ENCODE measurements around the gene EFCAB7. TPM values are rescaled to one million over a fixed set of nuclear protein-coding genes. Genes with fewer than 3 reads are reported as not detected.

EFCAB7 gene
- total RNA-seq, 2 experiments from 2014 or later, result 5.7 to 8.9 TPM

DNA sequence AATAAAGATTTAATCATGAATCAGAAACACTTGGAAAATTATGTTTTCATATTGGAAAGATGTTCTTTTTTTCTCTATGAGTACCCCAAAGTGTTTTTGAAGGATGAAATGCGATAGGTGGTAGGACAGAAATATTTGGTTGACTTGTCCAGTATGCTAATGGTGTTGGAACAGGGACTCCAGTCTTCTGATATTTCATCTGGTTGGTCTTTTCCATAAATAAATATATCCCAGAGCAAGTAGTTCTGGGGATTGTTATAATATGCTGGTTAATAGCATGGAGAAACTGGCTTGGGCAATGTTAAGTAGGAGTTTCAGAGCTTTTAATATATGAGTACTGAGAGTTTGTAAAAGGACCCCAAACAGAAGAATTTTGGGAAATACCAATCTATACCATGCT, 78.6 kb downstream of the EFCAB7 start:
- CTCF ChIA-PET, result no interaction called here

DNA sequence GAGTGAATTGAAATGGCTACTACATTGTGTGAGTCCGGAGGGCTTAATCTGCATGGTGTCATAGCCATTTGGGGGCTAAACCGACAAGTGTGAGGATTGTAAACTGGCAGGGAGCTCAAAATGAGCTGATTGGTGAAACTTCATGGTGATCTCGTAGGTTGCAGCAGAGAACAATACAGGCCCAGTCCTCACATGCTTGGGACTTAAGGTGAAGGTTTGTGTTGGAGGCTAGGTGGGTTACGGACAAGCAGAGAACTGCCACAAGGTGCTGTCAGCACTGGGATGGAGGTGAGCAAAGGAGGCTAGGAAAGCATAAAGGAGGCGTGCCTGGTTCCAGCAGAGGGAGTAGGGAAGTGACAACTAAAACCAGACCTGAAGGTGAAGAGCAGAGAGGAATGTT, 79.3 kb downstream of the EFCAB7 start:
- TF ChIP-seq, protein P1, sequence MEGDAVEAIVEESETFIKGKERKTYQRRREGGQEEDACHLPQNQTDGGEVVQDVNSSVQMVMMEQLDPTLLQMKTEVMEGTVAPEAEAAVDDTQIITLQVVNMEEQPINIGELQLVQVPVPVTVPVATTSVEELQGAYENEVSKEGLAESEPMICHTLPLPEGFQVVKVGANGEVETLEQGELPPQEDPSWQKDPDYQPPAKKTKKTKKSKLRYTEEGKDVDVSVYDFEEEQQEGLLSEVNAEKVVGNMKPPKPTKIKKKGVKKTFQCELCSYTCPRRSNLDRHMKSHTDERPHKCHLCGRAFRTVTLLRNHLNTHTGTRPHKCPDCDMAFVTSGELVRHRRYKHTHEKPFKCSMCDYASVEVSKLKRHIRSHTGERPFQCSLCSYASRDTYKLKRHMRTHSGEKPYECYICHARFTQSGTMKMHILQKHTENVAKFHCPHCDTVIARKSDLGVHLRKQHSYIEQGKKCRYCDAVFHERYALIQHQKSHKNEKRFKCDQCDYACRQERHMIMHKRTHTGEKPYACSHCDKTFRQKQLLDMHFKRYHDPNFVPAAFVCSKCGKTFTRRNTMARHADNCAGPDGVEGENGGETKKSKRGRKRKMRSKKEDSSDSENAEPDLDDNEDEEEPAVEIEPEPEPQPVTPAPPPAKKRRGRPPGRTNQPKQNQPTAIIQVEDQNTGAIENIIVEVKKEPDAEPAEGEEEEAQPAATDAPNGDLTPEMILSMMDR (IDR thresholded peaks at IDR 0.05), result no peak
- Histone ChIP-seq H3K27ac (ENCODE audit: low read depth in 1 of 2, low read length in 2 of 2) (no peak overlapping the region), H3K4me1 (ENCODE audit: insufficient read depth, low read length) (no peaks in the 10 kb centered on the region), H3K36me3 (ENCODE audit: insufficient read depth, low read length) (no peaks in the 10 kb centered on the region), H3K4me3 (ENCODE audit: low read length) (no peak overlapping the region), H3K27me3 (ENCODE audit: control insufficient read depth in 1 of 2, insufficient read depth in 2 of 2, low read length in 2 of 2) (no peaks in the 10 kb centered on the region), H3K9me3 (ENCODE audit: control insufficient read depth in 1 of 2, insufficient read depth in 1 of 2, low read length in 2 of 2) (no peaks in the 10 kb centered on the region)
- Mint-ChIP-seq H3K9me3 (no peaks in the 10 kb centered on the region), H3K4me3 (no peak overlapping the region), H3K27me3 (no peaks in the 10 kb centered on the region), H3K4me1 (ENCODE audit: low read depth) (peaks cover 6% of the 10 kb centered on the region), H3K36me3 (ENCODE audit: low read depth) (no peaks in the 10 kb centered on the region), H3K27ac (no peak overlapping the region)
- DNase-seq (no peak), ATAC-seq (ENCODE audit: poor library complexity) (no peak)
- ChIA-PET POLR2A (no interaction called here), CTCF (no interaction called here)
- intact Hi-C loops (cut with DNase I, micrococcal nuclease), result no loop called here

More for the DNA sequence above, 78.6 kb downstream of the EFCAB7 start:
- H3K27me3 ChIP-seq (ENCODE audit: control insufficient read depth in 1 of 2, insufficient read depth in 2 of 2, low read length in 2 of 2), result no peaks in the 10 kb centered on the region
- no peak overlapping the region for H3K27ac ChIP-seq (ENCODE audit: low read depth in 1 of 2, low read length in 2 of 2)
- TF ChIP-seq, protein P1 (IDR thresholded peaks at IDR 0.05), result no peak
- H3K4me1 ChIP-seq (ENCODE audit: insufficient read depth, low read length), result no peaks in the 10 kb centered on the region
- DNase-seq (no peak), ATAC-seq (ENCODE audit: poor library complexity) (no peak)
- H3K27ac Mint-ChIP-seq, result no peak overlapping the region
- H3K9me3 ChIP-seq (ENCODE audit: control insufficient read depth in 1 of 2, insufficient read depth in 1 of 2, low read length in 2 of 2), result no peaks in the 10 kb centered on the region
- peaks cover 9% of the 10 kb centered on the region for H3K4me1 Mint-ChIP-seq (ENCODE audit: low read depth)
- H3K9me3 Mint-ChIP-seq, result no peaks in the 10 kb centered on the region
- no peaks in the 10 kb centered on the region for H3K36me3 Mint-ChIP-seq (ENCODE audit: low read depth)
- H3K4me3 ChIP-seq (ENCODE audit: low read length), result no peak overlapping the region
- intact Hi-C loops (cut with DNase I, micrococcal nuclease), result no loop called here
- no peaks in the 10 kb centered on the region for H3K27me3 Mint-ChIP-seq
- no peak overlapping the region for H3K4me3 Mint-ChIP-seq
- POLR2A ChIA-PET, result no interaction called here
- H3K36me3 ChIP-seq (ENCODE audit: insufficient read depth, low read length), result no peaks in the 10 kb centered on the region

DNA sequence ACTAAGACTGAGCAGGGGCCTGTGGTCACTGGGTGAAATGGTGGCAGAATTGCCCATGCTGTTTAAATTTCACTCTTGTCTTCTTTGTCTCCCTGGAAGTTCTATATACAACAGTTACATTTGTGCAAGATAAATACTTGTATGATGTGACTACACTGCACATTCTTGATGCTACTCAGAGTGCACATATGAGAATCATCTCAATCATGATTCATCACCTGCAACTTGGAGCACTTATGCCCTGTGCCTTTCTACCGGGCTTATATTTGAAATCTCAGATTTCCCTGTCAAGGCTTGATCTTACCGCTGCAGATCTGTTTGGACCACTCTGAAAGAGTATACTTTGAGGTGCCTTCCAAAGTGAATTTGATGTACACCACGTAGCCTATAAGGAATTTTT, 80.5 kb downstream of the EFCAB7 start:
- ATAC-seq (ENCODE audit: poor library complexity) (no peak), DNase-seq (no peak)
- ChIA-PET POLR2A (no interaction called here), CTCF (no interaction called here)
- intact Hi-C loops (cut with DNase I, micrococcal nuclease), result no loop called here
- H3K27ac Mint-ChIP-seq, result no peak overlapping the region
- Histone ChIP-seq H3K4me1 (ENCODE audit: insufficient read depth, low read length) (no peaks in the 10 kb centered on the region), H3K27me3 (ENCODE audit: control insufficient read depth in 1 of 2, insufficient read depth in 2 of 2, low read length in 2 of 2) (no peaks in the 10 kb centered on the region), H3K36me3 (ENCODE audit: insufficient read depth, low read length) (no peaks in the 10 kb centered on the region), H3K27ac (ENCODE audit: low read depth in 1 of 2, low read length in 2 of 2) (no peak overlapping the region), H3K9me3 (ENCODE audit: control insufficient read depth in 1 of 2, insufficient read depth in 1 of 2, low read length in 2 of 2) (no peaks in the 10 kb centered on the region), H3K4me3 (ENCODE audit: low read length) (no peak overlapping the region)
- no peaks in the 10 kb centered on the region for H3K27me3 Mint-ChIP-seq
- H3K36me3 Mint-ChIP-seq (ENCODE audit: low read depth), result no peaks in the 10 kb centered on the region
- no peaks in the 10 kb centered on the region for H3K9me3 Mint-ChIP-seq
- no peak overlapping the region for H3K4me3 Mint-ChIP-seq
- peaks cover 11% of the 10 kb centered on the region for H3K4me1 Mint-ChIP-seq (ENCODE audit: low read depth)
- TF ChIP-seq, protein P1 (IDR thresholded peaks at IDR 0.05), result no peak

Measured in CD4-positive, alpha-beta T cell (primary cell).